Smooth muscle cell (in vitro differentiated cells): ENCODE measurements around the gene AKAP6. TPM values are rescaled to one million over a fixed set of nuclear protein-coding genes. Genes with fewer than 3 reads are reported as not detected.

ENCODE experiments used
- DNase-seq: peaks from one replicate; lab custom pipeline; 2025; ENCODE audit not compliant: unreplicated experiment; lab: John Stamatoyannopoulos, UW
- H2AFZ ChIP-seq: fragments of 200-600 bp; sonication (generic); 2 replicates; pipeline ENCODE4 v1.6.0; 2016; ENCODE audit warnings: antibody characterized with exemption, low read depth, mild to moderate bottlenecking
- H3F3A ChIP-seq: fragments of 200-600 bp; sonication (generic); 2 replicates; pipeline ENCODE4 v1.6.0; 2017; ENCODE audit warnings: antibody characterized with exemption, low read depth
- H3K27ac ChIP-seq: fragments of 200-600 bp; sonication (generic); 2 replicates; pipeline ENCODE4 v1.5.1; 2016; ENCODE audit warnings: low read depth, mild to moderate bottlenecking
- H3K27me3 ChIP-seq: fragments of 200-600 bp; sonication (generic); 2 replicates; pipeline ENCODE4 v1.6.1; 2016; ENCODE audit warnings: low read depth, mild to moderate bottlenecking
- H3K36me3 ChIP-seq: fragments of 200-600 bp; sonication (generic); 2 replicates; pipeline ENCODE4 v1.5.1; 2016; ENCODE audit warnings: low read depth
- H3K4me1 ChIP-seq: fragments of 200-600 bp; sonication (generic); 2 replicates; pipeline ENCODE4 v1.5.1; 2016; ENCODE audit warnings: low read depth
- H3K4me2 ChIP-seq: fragments of 200-600 bp; sonication (generic); 2 replicates; pipeline ENCODE4 v1.6.0; 2016; ENCODE audit warnings: mild to moderate bottlenecking
- H3K4me3 ChIP-seq: fragments of 200-600 bp; sonication (generic); 2 replicates; pipeline ENCODE4 v1.5.1; 2016; ENCODE audit warnings: mild to moderate bottlenecking
- H3K79me2 ChIP-seq: fragments of 200-600 bp; sonication (generic); 2 replicates; pipeline ENCODE4 v1.6.0; 2016; ENCODE audit warnings: low read depth, mild to moderate bottlenecking
- H3K9ac ChIP-seq: fragments of 200-600 bp; sonication (generic); 2 replicates; pipeline ENCODE4 v1.6.0; 2016; ENCODE audit warnings: low read depth
- H3K9me3 ChIP-seq: fragments of 200-600 bp; sonication (generic); replicated peaks from 2 replicates; pipeline ENCODE4 v1.5.1; 2016; ENCODE audit warnings: low read depth
- H4K20me1 ChIP-seq: fragments of 200-600 bp; sonication (generic); 2 replicates; pipeline ENCODE4 v1.6.0; 2016; ENCODE audit warnings: low read depth
- WGBS: methylation state at CpG from one replicate; pipeline ENCODE4 v1.1.7; 2016; ENCODE audit warnings: low lambda C conversion rate; 5-methylcytosine and 5-hydroxymethylcytosine counted together
- polyA plus RNA-seq: library from polyadenylated mRNA; unstranded; fragments of >200 nt; fragmentation: Nextera tagmentation; extraction: Ambion mirVana; gene quantifications from 2 replicates; pipeline ENCODE4 v1.2.1, GENCODE V29; 2016
- total RNA-seq: library from RNA; depleted of rRNA; stranded (reverse); fragments of >200 nt; gene quantifications from 2 replicates; pipeline ENCODE4 v1.2.3, GENCODE V29; 2014
- TF ChIP-seq, protein P1 (sequence below): fragments of 200-600 bp; sonication (generic); IDR thresholded peaks from 2 replicates; pipeline ENCODE4 v1.5.1; 2017; ENCODE audit warnings: borderline replicate concordance, mild to moderate bottlenecking, antibody characterized with exemption; ENCODE audit not compliant: insufficient read depth, poor library complexity, severe bottlenecking

Gene AKAP6
- total and polyA plus RNA-seq, 2 experiments from 2014 or later, result 1.3 to 6.4 TPM

DNA sequence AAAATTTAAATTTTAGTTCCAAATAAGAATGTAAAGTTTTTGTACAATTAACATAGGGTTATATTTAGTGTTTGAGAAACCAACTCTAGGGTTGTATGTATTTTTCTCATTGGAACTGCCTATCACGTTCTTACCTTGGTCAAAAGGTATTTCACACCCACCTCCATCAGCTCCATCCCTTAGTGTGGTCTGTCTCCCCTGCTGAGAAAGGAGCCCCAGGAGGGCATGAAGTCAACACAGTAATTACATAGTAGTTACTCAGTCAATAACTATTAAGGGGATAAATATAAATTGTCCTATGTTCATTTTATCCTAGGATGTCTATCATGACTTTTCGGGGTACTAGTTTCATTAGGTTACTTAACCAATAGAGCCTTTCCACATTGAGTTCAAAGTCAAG lies 106.3 kb downstream of the AKAP6 start:
- Histone ChIP-seq H3K36me3 (no peaks in the 10 kb centered on the region), H4K20me1 (no peaks in the 10 kb centered on the region), H3K4me2 (no peak overlapping the region), H3K9ac (no peak overlapping the region), H3K4me3 (no peak overlapping the region), H3K9me3 (no peaks in the 10 kb centered on the region), H2AFZ (no peak overlapping the region), H3K79me2 (no peaks in the 10 kb centered on the region), H3F3A (no peaks in the 10 kb centered on the region), H3K27ac (no peak overlapping the region), H3K27me3 (no peaks in the 10 kb centered on the region), H3K4me1 (peaks cover 3% of the 10 kb centered on the region)
- 97% methylated on average over 2 of the region's 2 CpGs for WGBS
- TF ChIP-seq, protein P1, sequence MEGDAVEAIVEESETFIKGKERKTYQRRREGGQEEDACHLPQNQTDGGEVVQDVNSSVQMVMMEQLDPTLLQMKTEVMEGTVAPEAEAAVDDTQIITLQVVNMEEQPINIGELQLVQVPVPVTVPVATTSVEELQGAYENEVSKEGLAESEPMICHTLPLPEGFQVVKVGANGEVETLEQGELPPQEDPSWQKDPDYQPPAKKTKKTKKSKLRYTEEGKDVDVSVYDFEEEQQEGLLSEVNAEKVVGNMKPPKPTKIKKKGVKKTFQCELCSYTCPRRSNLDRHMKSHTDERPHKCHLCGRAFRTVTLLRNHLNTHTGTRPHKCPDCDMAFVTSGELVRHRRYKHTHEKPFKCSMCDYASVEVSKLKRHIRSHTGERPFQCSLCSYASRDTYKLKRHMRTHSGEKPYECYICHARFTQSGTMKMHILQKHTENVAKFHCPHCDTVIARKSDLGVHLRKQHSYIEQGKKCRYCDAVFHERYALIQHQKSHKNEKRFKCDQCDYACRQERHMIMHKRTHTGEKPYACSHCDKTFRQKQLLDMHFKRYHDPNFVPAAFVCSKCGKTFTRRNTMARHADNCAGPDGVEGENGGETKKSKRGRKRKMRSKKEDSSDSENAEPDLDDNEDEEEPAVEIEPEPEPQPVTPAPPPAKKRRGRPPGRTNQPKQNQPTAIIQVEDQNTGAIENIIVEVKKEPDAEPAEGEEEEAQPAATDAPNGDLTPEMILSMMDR, result no peak
- DNase-seq, result no peak

DNA sequence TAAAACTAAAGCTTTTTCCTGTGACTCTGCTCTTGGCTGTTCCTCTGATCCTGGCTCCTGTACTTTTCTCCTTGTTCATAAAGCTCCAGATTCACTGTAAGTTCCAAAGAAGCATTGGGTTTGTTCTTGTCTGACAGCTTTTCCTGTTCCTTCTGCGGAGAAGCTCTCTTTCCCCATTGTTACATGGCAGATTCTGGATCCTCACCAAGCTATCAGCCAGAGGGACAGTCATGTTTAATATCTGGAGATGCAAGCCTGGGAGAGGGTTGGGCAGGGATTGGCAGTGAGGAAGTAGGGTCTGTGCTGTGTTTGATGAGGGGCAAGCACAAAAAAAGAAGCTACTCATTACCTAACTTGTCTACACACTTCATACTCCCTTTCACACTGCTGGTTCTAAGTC lies 107.9 kb downstream of the AKAP6 start:
- Histone ChIP-seq H3K27ac (no peak overlapping the region), H3K9ac (no peak overlapping the region), H3K36me3 (no peaks in the 10 kb centered on the region), H3F3A (no peaks in the 10 kb centered on the region), H3K4me2 (no peak overlapping the region), H3K27me3 (no peaks in the 10 kb centered on the region), H4K20me1 (no peaks in the 10 kb centered on the region), H2AFZ (no peak overlapping the region), H3K4me1 (no peaks in the 10 kb centered on the region), H3K4me3 (no peak overlapping the region), H3K79me2 (no peaks in the 10 kb centered on the region), H3K9me3 (no peaks in the 10 kb centered on the region)
- 89% methylated on average over 1 of the region's 1 CpG for WGBS
- DNase-seq, result no peak
- TF ChIP-seq, protein P1, result no peak

DNA sequence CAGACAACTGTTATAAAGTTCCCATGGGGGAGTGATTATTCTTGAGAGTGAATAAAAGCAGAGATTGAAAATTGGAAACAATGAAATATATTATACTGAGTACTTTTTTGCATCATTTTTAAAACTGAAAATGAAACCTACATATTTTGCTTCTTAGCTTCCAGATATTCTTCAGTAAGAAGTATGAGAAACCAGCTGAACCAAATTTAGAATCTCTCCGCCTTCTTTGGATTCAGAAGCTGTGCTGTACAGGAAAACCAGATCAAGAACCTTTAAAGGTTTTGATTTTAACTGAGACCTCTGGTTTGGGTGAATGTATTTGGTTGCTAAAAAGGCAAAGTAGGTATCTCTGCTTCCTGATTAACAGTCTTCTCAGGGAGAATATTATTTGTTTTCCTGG lies 109.4 kb downstream of the AKAP6 start:
- H4K20me1 ChIP-seq, result no peaks in the 10 kb centered on the region
- H3K79me2 ChIP-seq, result no peaks in the 10 kb centered on the region
- 94% methylated on average over 1 of the region's 1 CpG for WGBS
- no peaks in the 10 kb centered on the region for H3K4me1 ChIP-seq
- H2AFZ ChIP-seq, result no peak overlapping the region
- no peaks in the 10 kb centered on the region for H3K9me3 ChIP-seq
- TF ChIP-seq, protein P1, result no peak
- no peaks in the 10 kb centered on the region for H3K36me3 ChIP-seq
- no peak overlapping the region for H3K4me2 ChIP-seq
- DNase-seq, result no peak
- H3K9ac ChIP-seq, result no peak overlapping the region
- no peak overlapping the region for H3K4me3 ChIP-seq
- H3K27me3 ChIP-seq, result no peaks in the 10 kb centered on the region
- H3K27ac ChIP-seq, result no peak overlapping the region
- no peaks in the 10 kb centered on the region for H3F3A ChIP-seq

DNA sequence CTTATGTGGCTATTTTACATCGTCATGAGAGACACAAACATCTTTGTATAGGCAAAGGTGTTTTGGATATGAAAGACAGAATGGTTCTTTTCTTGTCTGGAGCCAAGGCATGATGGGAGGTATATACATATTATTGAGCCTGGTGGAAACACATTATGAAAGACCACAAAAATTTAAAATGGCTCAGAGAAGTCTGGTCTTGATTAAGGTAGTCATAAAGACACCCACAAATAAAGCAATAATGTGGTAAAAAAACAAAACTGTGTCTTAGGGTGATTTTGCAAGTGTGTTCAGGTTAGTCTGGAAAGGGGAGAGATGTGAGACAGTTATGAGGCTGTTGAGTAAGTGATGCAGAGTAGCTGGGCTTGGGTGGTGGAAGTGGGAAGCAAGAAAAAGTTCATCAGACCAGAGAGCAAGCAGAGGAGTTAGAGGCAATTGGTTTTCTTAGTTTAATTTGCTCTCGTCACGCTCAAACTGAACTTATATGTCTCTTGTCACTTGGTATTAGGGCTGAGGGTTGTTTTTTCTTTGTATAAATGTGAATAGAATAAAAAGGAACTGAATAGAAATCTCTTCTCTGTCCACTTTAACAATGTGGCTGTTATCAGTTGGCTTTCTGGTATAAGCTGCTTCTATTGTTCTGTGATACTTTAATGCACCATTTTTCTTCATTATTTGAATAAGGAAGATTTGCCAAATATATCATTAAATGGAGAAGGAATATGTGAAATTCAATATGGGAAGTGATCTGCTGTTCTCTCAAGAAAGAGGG lies 115.0 kb downstream of the AKAP6 start:
- no peak overlapping the region for H2AFZ ChIP-seq
- TF ChIP-seq, protein P1, result no peak

More for the DNA sequence above, 115.0 kb downstream of the AKAP6 start:
- Histone ChIP-seq H3K79me2 (no peaks in the 10 kb centered on the region), H3K9ac (no peak overlapping the region), H3F3A (no peaks in the 10 kb centered on the region), H3K36me3 (no peaks in the 10 kb centered on the region), H3K27ac (peak overlapping the region; percentile 75), H3K27me3 (no peaks in the 10 kb centered on the region), H3K4me1 (peaks cover 7% of the 10 kb centered on the region), H3K4me3 (no peak overlapping the region), H3K4me2 (peak overlapping the region; percentile 54), H3K9me3 (no peaks in the 10 kb centered on the region), H4K20me1 (no peaks in the 10 kb centered on the region)
- WGBS, result 81% methylated on average over 3 of the region's 3 CpGs
- DNase-seq, result no peak
